Stimulated activated CD8-positive, alpha-beta memory T cell treated with anti-CD3 and anti-CD28 coated beads, Interleukin-4, amount 100 ng/mL, for 48 hours (primary cell): ENCODE results near the gene DMWD.

ENCODE experiments used
- DNase-seq: peaks from one replicate; pipeline ENCODE4 v3.0.0-alpha.2; 2020

The DMWD gene

DNA sequence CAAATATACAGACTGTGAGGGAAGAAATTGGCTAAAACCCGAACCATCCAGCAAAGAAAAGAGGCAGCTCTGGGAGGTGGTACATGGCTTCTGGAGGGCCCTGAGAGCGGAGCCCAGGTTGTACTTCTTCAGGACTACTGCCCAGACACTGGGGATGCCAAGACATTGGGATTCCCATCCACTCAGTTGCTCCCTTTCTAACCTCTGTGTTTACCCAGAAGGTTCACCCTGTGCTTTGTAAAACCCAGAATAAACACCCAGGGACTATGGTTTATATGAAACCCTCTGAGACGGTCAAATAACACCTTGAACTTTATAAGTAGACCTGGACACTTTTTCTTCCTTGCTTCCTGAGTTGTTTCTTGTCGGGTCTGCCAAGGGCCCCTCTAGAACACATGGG, 49.7 kb downstream of the DMWD start:
- DNase-seq = no peak

GRCh38 chr19:45739498-45740439, 52.9 kb downstream of the DMWD start:
- no peak for DNase-seq

GRCh38 chr19:45733160-45733810, 59.4 kb downstream of the DMWD start, which contains the start of gene MEIOSIN:
MEIOSIN (plus strand) TSS chr19:45733439; CDS start chr19:45735377, 1,938 bp downstream.
- DNase-seq = no peak
